22Rv1 (cell line): Measurements from ENCODE around the gene TWIST1.

ENCODE experiments used
- H3K27ac ChIP-seq: fragments of 450-650 bp; 2 replicates; pipeline ENCODE4 v1.5.1; 2017
- CTCF ChIP-seq: fragments of 450-650 bp; IDR thresholded peaks from 2 replicates; pipeline ENCODE4 v1.5.1; 2017; ENCODE audit warnings: mild to moderate bottlenecking
- ZFX ChIP-seq: fragments of 450-650 bp; IDR thresholded peaks from 2 replicates; pipeline ENCODE4 v1.6.1; 2017; ENCODE audit warnings: antibody characterized with exemption, borderline replicate concordance

Gene TWIST1

GRCh38 chr7:19091550-19092200 lies 25.8 kb downstream of the TWIST1 start:
- H3K27ac ChIP-seq: no peak overlapping the region

GRCh38 chr7:19090526-19090925 lies 26.9 kb downstream of the TWIST1 start:
- no peak for TF ChIP-seq ZFX
- no peak for TF ChIP-seq CTCF
- H3K27ac ChIP-seq: no peak overlapping the region

More at GRCh38 chr7:19091550-19092200, 25.8 kb downstream of the TWIST1 start:
- TF ChIP-seq CTCF: no peak
- no peak for TF ChIP-seq ZFX

GRCh38 chr7:19089797-19090196 lies 27.6 kb downstream of the TWIST1 start:
- no peak overlapping the region for H3K27ac ChIP-seq
- TF ChIP-seq CTCF (no peak), ZFX (no peak)

- TF ChIP-seq ZFX: no peak
- no peak for TF ChIP-seq CTCF
- no peak overlapping the region for H3K27ac ChIP-seq
Observed at GRCh38 chr7:19089378-19089777, 28.1 kb downstream of the TWIST1 start.

GRCh38 chr7:19080093-19080492 lies 37.3 kb downstream of the TWIST1 start:
- no peak for TF ChIP-seq CTCF
- TF ChIP-seq ZFX: no peak
- no peak overlapping the region for H3K27ac ChIP-seq

- no peak overlapping the region for H3K27ac ChIP-seq
- TF ChIP-seq CTCF (no peak), ZFX (no peak)
Observed at GRCh38 chr7:19079066-19079465, 38.4 kb downstream of the TWIST1 start.

GRCh38 chr7:19069842-19070241 lies 47.6 kb downstream of the TWIST1 start:
- no peak overlapping the region for H3K27ac ChIP-seq
- no peak; the same call in 1 of the 2 replicates for TF ChIP-seq CTCF
- TF ChIP-seq ZFX: no peak
